ENCODE data around the gene CDKAL1. TPM values are rescaled to one million over a fixed set of nuclear protein-coding genes. Genes with fewer than 3 reads are reported as not detected.

CDKAL1 gene
- total and polyA plus RNA-seq, 2 of the 13 experiments (the other 11 are each of a cell fraction or from before 2014, with no cell fraction given), result 9.5 to 27.7 TPM

GRCh38 chr6:20542927-20543602 is 8.8 kb downstream of the CDKAL1 start (continued):
- TF ChIP-seq ZNF570 (CRISPR knock-in tag; IDR thresholded peaks at IDR 0.05; ENCODE audit: borderline replicate concordance) (no peak), ZNF562 (CRISPR knock-in tag; IDR thresholded peaks at IDR 0.05; ENCODE audit: borderline replicate concordance) (no peak), ZFY (CRISPR knock-in tag; IDR thresholded peaks at IDR 0.05) (no peak), SMC3 (IDR thresholded peaks at IDR 0.05; ENCODE audit: low read length) (no peak), MLLT10 (CRISPR knock-in tag; IDR thresholded peaks at IDR 0.05) (no peak), SAP130 (CRISPR knock-in tag; IDR thresholded peaks at IDR 0.05; ENCODE audit: low read depth) (0 out of 2 replicates have a peak, but pooled peaks have one; percentile 28), ZNF446 (CRISPR knock-in tag; IDR thresholded peaks at IDR 0.05) (no peak), SOX5 (CRISPR knock-in tag; IDR thresholded peaks at IDR 0.05; ENCODE audit: borderline replicate concordance) (peak; percentile 88), HMG20A (CRISPR knock-in tag; IDR thresholded peaks at IDR 0.05; ENCODE audit: borderline replicate concordance) (peak; percentile 58; the same call in 1 of the 2 replicates), ZNF577 (CRISPR knock-in tag; IDR thresholded peaks at IDR 0.05; ENCODE audit: borderline replicate concordance, low read depth) (no peak), CBX1 (IDR thresholded peaks at IDR 0.05; ENCODE audit: low read depth) (no peak), ZNF678 (CRISPR knock-in tag; IDR thresholded peaks at IDR 0.05) (no peak), ZNF180 (CRISPR knock-in tag; IDR thresholded peaks at IDR 0.05; ENCODE audit: borderline replicate concordance, low read depth) (no peak), EP300 (IDR thresholded peaks at IDR 0.05; ENCODE audit: low read depth in 2 of 2, low read length in 2 of 2) (0 out of 4 replicates have a peak, but pooled peaks of 1 of the 2 experiments have one; percentile 35), EP300 (CRISPR knock-in tag; IDR thresholded peaks at IDR 0.05; ENCODE audit: borderline replicate concordance) (no peak), FOXP1 (IDR thresholded peaks at IDR 0.05) (no peak), FOXP1 (CRISPR knock-in tag; IDR thresholded peaks at IDR 0.05) (peak; percentile 53), LBX2 (CRISPR knock-in tag; IDR thresholded peaks at IDR 0.05; ENCODE audit: borderline replicate concordance) (no peak), ZNF773 (CRISPR knock-in tag; IDR thresholded peaks at IDR 0.05; ENCODE audit: borderline replicate concordance) (no peak), TERF1 (CRISPR knock-in tag; IDR thresholded peaks at IDR 0.05) (no peak), FOXK1 (CRISPR knock-in tag; IDR thresholded peaks at IDR 0.05; ENCODE audit: borderline replicate concordance, low read depth) (no peak), ZNF326 (CRISPR knock-in tag; IDR thresholded peaks at IDR 0.05; ENCODE audit: borderline replicate concordance) (no peak), SALL1 (CRISPR knock-in tag; IDR thresholded peaks at IDR 0.05) (no peak), NFYC (CRISPR knock-in tag; IDR thresholded peaks at IDR 0.05) (no peak), ZFX (CRISPR knock-in tag; IDR thresholded peaks at IDR 0.05; ENCODE audit: low read depth) (no peak), ZNF383 (CRISPR knock-in tag; IDR thresholded peaks at IDR 0.05; ENCODE audit: borderline replicate concordance) (no peak), HOXA3 (CRISPR knock-in tag; IDR thresholded peaks at IDR 0.05) (no peak), SOX6 (IDR thresholded peaks at IDR 0.05) (no peak), SOX6 (CRISPR knock-in tag; IDR thresholded peaks at IDR 0.05) (peak; percentile 52; the same call in 1 of the 2 replicates), CTCF (CRISPR knock-in tag; IDR thresholded peaks at IDR 0.05) (no peak), NFE2L1 (CRISPR knock-in tag; IDR thresholded peaks at IDR 0.05; ENCODE audit: borderline replicate concordance) (no peak)
